Pancreas (tissue), 10 donors: Measurements from ENCODE around the gene MEOX2. TPM values are rescaled to one million over a fixed set of nuclear protein-coding genes. Genes with fewer than 3 reads are reported as not detected.

ENCODE experiments used
- ATAC-seq, 4 donors: fragments of 200-7000 bp; cut with Tn5 transposase; one replicate each; pipeline versions ENCODE4 v1.8.0 to v1.9.1; 2020; ENCODE audit warnings: mild to moderate bottlenecking in 4 of 4, moderate library complexity in 4 of 4
- DNase-seq, 6 donors: peaks; one replicate each; pipeline ENCODE4 v3.0.0-alpha.2; 2020
- FAIRE-seq: peaks from 2 replicates; lab custom pipeline; 2012; peaks lifted over from hg19 to GRCh38; lab: Jason Lieb, UNC
- H3K27ac ChIP-seq, 4 donors: fragments of 200-600 bp; sonication (generic); 1 replicate in 3 of 4; 2 replicates in 1 of 4; pipeline versions ENCODE4 v1.5.0 to v1.8.0; 2020
- H3K27me3 ChIP-seq, 4 donors: fragments of 200-600 bp; one replicate each; pipeline ENCODE4 v1.8.0; 2021
- H3K36me3 ChIP-seq, 3 donors: fragments of 200-600 bp; sonication (generic) in 1 of 3; one replicate each; pipeline versions ENCODE4 v1.5.0 to v1.8.0; 2020 to 2021
- H3K4me1 ChIP-seq, 3 donors: fragments of 200-600 bp; one replicate each; pipeline ENCODE4 v1.8.0; 2021
- H3K4me3 ChIP-seq, 4 donors: fragments of 200-600 bp; sonication (generic) in 2 of 4; one replicate each; pipeline versions ENCODE4 v1.5.0 to v1.8.0; 2020 to 2021
- H3K9me3 ChIP-seq, 4 donors: fragments of 200-600 bp; one replicate each; pipeline ENCODE4 v1.8.0; 2021
- CTCF ChIP-seq, 4 donors: fragments of 200-600 bp; sonication (generic) in 3 of 4; IDR thresholded peaks; one replicate each; pipeline versions ENCODE4 v1.5.0 to v1.8.0; 2021; ENCODE audit warnings: antibody characterized with exemption in 4 of 4
- WGBS, 2 donors: extraction: QIAGEN DNeasy Blood & Tissue Kit; methylation state at CpG; one replicate each; pipeline ENCODE4 v1.1.7; 2013; 5-methylcytosine and 5-hydroxymethylcytosine counted together
- intact Hi-C, 3 donors: fragments of 100-400 bp; cut with DNase I; formaldehyde crosslinking; loops; one replicate each; pipeline versions ENCODE4 v1.11.1 to v1.14.2; 2022
- polyA plus RNA-seq, 2 donors: library from polyadenylated mRNA; stranded (reverse); fragments of 200-250 nt; gene quantifications; one replicate each; pipeline ENCODE4 v1.2.3, GENCODE V29; 2013
- total RNA-seq, 6 donors: library from RNA; stranded (reverse); fragmentation: NEBNext Ultra II Directional in 4 of 6; extraction: Animal tissue kit (Norgen Biotek cat#: 25700) in 4 of 6; gene quantifications; one replicate each; pipeline versions ENCODE4 v1.2.1 to v1.2.4, GENCODE V29; 2021 to 2023
- donor health status: healthy with polysubstance abuse.
- donor health status: DM: no; HTN: no; CAD: no; lungs with moderate emphysema.
- donor health status: DM: no; HTN: no; CAD: no.
- donor health status: control.
- donor health status: control.
- donor health status: Bipolar disorder and iron deficiency.
- donor health status: DM: yes; HTN: yes; CAD: no.
- donor health status: DM: no; HTN: no; CAD: no.
- donor health status: DM: no; HTN: no; CAD: no.
- donor health status: DM: yes; HTN: yes; CAD: no.

MEOX2 gene
- total and polyA plus RNA-seq, 8 donors, result 0.24 to 2.9 (median 1.2) TPM

- H3K4me3 ChIP-seq, result no peak overlapping the region
- FAIRE-seq, result peak; percentile 96
- intact Hi-C loops, result loop anchor here in 1 of 3 donors (10.0 kb wide), 1 partner anchor 396 kb away; no protein-coding TSS in a partner anchor
- no peaks in the 10 kb centered on the region for H3K4me1 ChIP-seq
- 27 to 29% methylated on average over 5 of the region's 5 CpGs for WGBS, 2 donors
- H3K36me3 ChIP-seq, result no peaks in the 10 kb centered on the region
- H3K27me3 ChIP-seq, result peaks cover 0 to 7% (median 0%) of the 10 kb centered on the region in 4 donors
- no peaks in the 10 kb centered on the region for H3K9me3 ChIP-seq
- no peak overlapping the region for H3K27ac ChIP-seq
- peak; percentile 19 to 54 (median 44) for TF ChIP-seq CTCF (IDR thresholded peaks at IDR 0.05)
- peak in 1 of 4 donors; percentile 30 for ATAC-seq
- peak in 1 of 6 donors; percentile 16 for DNase-seq
Measured at GRCh38 chr7:15720849-15721471, 34.5 kb upstream of the MEOX2 start.

GRCh38 chr7:15719311-15719710, 32.8 kb upstream of the MEOX2 start:
- Histone ChIP-seq H3K36me3 (no peaks in the 10 kb centered on the region), H3K27me3 (peaks cover 0 to 7% (median 0%) of the 10 kb centered on the region in 4 donors), H3K27ac (no peak overlapping the region), H3K4me1 (no peaks in the 10 kb centered on the region), H3K4me3 (no peak overlapping the region), H3K9me3 (no peaks in the 10 kb centered on the region)
- WGBS, 2 donors, result 74 to 91% methylated on average over 1 of the region's 1 CpG
- no peak for TF ChIP-seq CTCF (IDR thresholded peaks at IDR 0.05)
- DNase-seq (no peak), FAIRE-seq (no peak), ATAC-seq (no peak)
- intact Hi-C loops, result no loop called here

- no peak for ATAC-seq
- WGBS, 2 donors, result 45 to 48% methylated on average over 2 of the region's 2 CpGs
Measured at GRCh38 chr7:15715435-15715834, 29.0 kb upstream of the MEOX2 start.

GRCh38 chr7:15709978-15710377, 23.5 kb upstream of the MEOX2 start:
- TF ChIP-seq CTCF (IDR thresholded peaks at IDR 0.05), result no peak
- FAIRE-seq (no peak), DNase-seq (no peak), ATAC-seq (no peak)
- no peak overlapping the region for H3K27ac ChIP-seq
- no peaks in the 10 kb centered on the region for H3K9me3 ChIP-seq
- H3K27me3 ChIP-seq, result no peaks in the 10 kb centered on the region
- intact Hi-C loops, result no loop called here
- no peaks in the 10 kb centered on the region for H3K36me3 ChIP-seq
- H3K4me1 ChIP-seq, result no peaks in the 10 kb centered on the region
- H3K4me3 ChIP-seq, result no peak overlapping the region
- 63 to 77% methylated on average over 3 of the region's 3 CpGs for WGBS, 2 donors

More at GRCh38 chr7:15715435-15715834, 29.0 kb upstream of the MEOX2 start:
- Histone ChIP-seq H3K27me3 (no peaks in the 10 kb centered on the region), H3K4me1 (no peaks in the 10 kb centered on the region), H3K9me3 (no peaks in the 10 kb centered on the region), H3K36me3 (no peaks in the 10 kb centered on the region), H3K27ac (no peak overlapping the region), H3K4me3 (no peak overlapping the region)
- TF ChIP-seq CTCF (IDR thresholded peaks at IDR 0.05), result no peak
- FAIRE-seq (no peak), DNase-seq (no peak)
- intact Hi-C loops, result no loop called here

- no peak for TF ChIP-seq CTCF (IDR thresholded peaks at IDR 0.05)
- H3K27ac ChIP-seq, result no peak overlapping the region
- peak; percentile 37 for FAIRE-seq
- H3K27me3 ChIP-seq, result no peaks in the 10 kb centered on the region
- no peak for ATAC-seq
- no peak overlapping the region for H3K4me3 ChIP-seq
- no peaks in the 10 kb centered on the region for H3K4me1 ChIP-seq
- 31 to 43% methylated on average over 1 of the region's 1 CpG for WGBS, 2 donors
- H3K9me3 ChIP-seq, result no peaks in the 10 kb centered on the region
- intact Hi-C loops, result no loop called here
- no peaks in the 10 kb centered on the region for H3K36me3 ChIP-seq
- DNase-seq, result no peak
Measured at GRCh38 chr7:15707570-15707969, 21.1 kb upstream of the MEOX2 start.
